C4-2B (cell line): Measurements from ENCODE around the gene ELMO1.

Experiments used
- CTCF ChIP-seq: fragments of 450-650 bp; conservative IDR thresholded peaks from 2 replicates; pipeline ENCODE4 v1.5.1; 2017; ENCODE audit warnings: mild to moderate bottlenecking
- ZFX ChIP-seq: fragments of 450-650 bp; IDR thresholded peaks from 2 replicates; pipeline ENCODE4 v1.6.1; 2017

- TF ChIP-seq CTCF: no peak
- TF ChIP-seq ZFX: no peak
Observed at GRCh38 chr7:37045681-37046179, 402.9 kb downstream of the ELMO1 start.
